CD4-positive, alpha-beta T cell (primary cell): ENCODE results near the gene FOXP3. TPM values are rescaled to one million over a fixed set of nuclear protein-coding genes. Genes with fewer than 3 reads are reported as not detected.

Experiments
- ATAC-seq: fragments of 200-7000 bp; cut with Tn5 transposase; one replicate; pipeline ENCODE4 v1.10.0; 2022; ENCODE audit warnings: mild to moderate bottlenecking; ENCODE audit not compliant: poor library complexity
- CTCF ChIA-PET: fragments of 350-600 bp; sonication (Branson Sonifier 250); formaldehyde crosslinking; loops from one replicate; lab custom pipeline; 2021; ENCODE audit warnings: antibody characterized with exemption, inconsistent platforms; lab: Charles Lee
- POLR2A ChIA-PET: fragments of 350-600 bp; sonication (Branson Sonifier 250); formaldehyde crosslinking; loops from one replicate; lab custom pipeline; 2021; ENCODE audit warnings: antibody characterized with exemption, inconsistent platforms; lab: Charles Lee
- DNase-seq, 14 experiments: peaks; one replicate each; pipeline ENCODE4 v3.0.0-alpha.2; 2013 to 2020; ENCODE audit warnings: mixed read lengths in 2 of 14
- H3K27ac ChIP-seq, 2 donors: one replicate each; pipeline versions ENCODE4 v1.5.1 to v1.7.0; 2013; ENCODE audit warnings: low read length in 2 of 2, low read depth in 1 of 2, mild to moderate bottlenecking in 1 of 2
- H3K27me3 ChIP-seq, 2 experiments: 1 replicate in 1 of 2; 2 replicates in 1 of 2; pipeline versions ENCODE4 v1.6.1 to v1.7.0; 2013; ENCODE audit warnings: low read length in 2 of 2, control low read depth in 1 of 2, mild to moderate bottlenecking in 1 of 2, moderate library complexity in 1 of 2; ENCODE audit not compliant: insufficient read depth in 2 of 2, control insufficient read depth in 1 of 2
- H3K36me3 ChIP-seq: one replicate; pipeline ENCODE4 v1.6.1; 2013; ENCODE audit warnings: low read length, control low read depth; ENCODE audit not compliant: insufficient read depth
- H3K4me1 ChIP-seq: one replicate; pipeline ENCODE4 v1.6.1; 2013; ENCODE audit warnings: low read length, control low read depth; ENCODE audit not compliant: insufficient read depth
- H3K4me3 ChIP-seq: one replicate; pipeline ENCODE4 v1.5.1; 2013; ENCODE audit warnings: mild to moderate bottlenecking, low read length, moderate library complexity
- H3K9me3 ChIP-seq, 2 experiments: 1 replicate in 1 of 2; 2 replicates in 1 of 2; pipeline versions ENCODE4 v1.6.1 to v1.7.0; 2013; ENCODE audit warnings: low read length in 2 of 2, mild to moderate bottlenecking in 2 of 2, control low read depth in 1 of 2, moderate library complexity in 1 of 2; ENCODE audit not compliant: control insufficient read depth in 1 of 2, insufficient read depth in 1 of 2
- H3K27ac Mint-ChIP-seq: one replicate; pipeline ENCODE4 v1.8.0; 2020; ENCODE audit warnings: mixed read lengths
- H3K27me3 Mint-ChIP-seq: one replicate; pipeline ENCODE4 v1.8.0; 2021; ENCODE audit warnings: mixed read lengths
- H3K36me3 Mint-ChIP-seq: one replicate; pipeline ENCODE4 v1.8.0; 2021; ENCODE audit warnings: low read depth, mixed read lengths
- H3K4me1 Mint-ChIP-seq: one replicate; pipeline ENCODE4 v1.8.0; 2021; ENCODE audit warnings: low read depth, mixed read lengths
- H3K4me3 Mint-ChIP-seq: one replicate; pipeline ENCODE4 v1.8.0; 2020; ENCODE audit warnings: mild to moderate bottlenecking, mixed read lengths
- H3K9me3 Mint-ChIP-seq: one replicate; pipeline ENCODE4 v1.8.0; 2020; ENCODE audit warnings: mixed read lengths
- CTCF ChIP-seq: fragments of 200-600 bp; IDR thresholded peaks from one replicate; pipeline ENCODE4 v1.8.0; 2022; ENCODE audit warnings: antibody characterized with exemption, mild to moderate bottlenecking
- intact Hi-C, 2 experiments: fragments of 100-400 bp; cut with DNase I in 1 of 2; cut with micrococcal nuclease in 1 of 2; formaldehyde crosslinking; loops; one replicate each; pipeline versions ENCODE4 v1.15.1 to v1.9.0; 2023 to 2025; cut with DNase I, micrococcal nuclease
- total RNA-seq, 174 experiments: library from RNA in 2 of 174; stranded (reverse) in 2 of 174; gene quantifications; one replicate each; pipeline ENCODE4 v1.2.3 and lab custom pipeline; 2021 to 2026

The FOXP3 gene
- total RNA-seq, 2 experiments from 2014 or later = 3.7 TPM

- TF ChIP-seq CTCF = no peak
- no peaks in the 10 kb centered on the region for H3K27me3 Mint-ChIP-seq
- H3K4me3 Mint-ChIP-seq = peak overlapping the region; percentile 77
- H3K9me3 Mint-ChIP-seq = no peaks in the 10 kb centered on the region
- Histone ChIP-seq H3K27me3 (no peaks in the 10 kb centered on the region), H3K27ac (peak overlapping the region in 1 of 2 donors; percentile 13), H3K9me3 (no peaks in the 10 kb centered on the region), H3K36me3 (no peaks in the 10 kb centered on the region), H3K4me1 (peaks cover 21% of the 10 kb centered on the region), H3K4me3 (peak overlapping the region; percentile 53)
- H3K27ac Mint-ChIP-seq = peak overlapping the region; percentile 87
- ATAC-seq = peak; percentile 64
- intact Hi-C loops = loop anchor here in 1 of 2 experiments (5.0 kb wide), 3 partner anchors 37 to 1393 kb away; partner anchors contain the start of genes PPP1R3F and ZNF81
- H3K4me1 Mint-ChIP-seq = peaks cover 31% of the 10 kb centered on the region
- ChIA-PET POLR2A (interaction anchor here (0.6 kb wide), 1 partner anchor 9 kb away, joined by 3 read pairs; no protein-coding TSS in a partner anchor), CTCF (no interaction called here)
- H3K36me3 Mint-ChIP-seq = peaks cover 4% of the 10 kb centered on the region
- peak; percentile 20 to 73 (median 42) for DNase-seq
Observed at GRCh38 chrX:49230500-49231232, 33.8 kb downstream of the FOXP3 start.

- Mint-ChIP-seq H3K4me3 (no peak overlapping the region), H3K27ac (no peak overlapping the region), H3K4me1 (peaks cover 21% of the 10 kb centered on the region), H3K36me3 (no peaks in the 10 kb centered on the region), H3K9me3 (no peaks in the 10 kb centered on the region), H3K27me3 (no peaks in the 10 kb centered on the region)
- no peaks in the 10 kb centered on the region for H3K36me3 ChIP-seq
- no peak overlapping the region for H3K27ac ChIP-seq
- no peaks in the 10 kb centered on the region for H3K27me3 ChIP-seq
- CTCF ChIA-PET = no interaction called here
- no peaks in the 10 kb centered on the region for H3K9me3 ChIP-seq
- ATAC-seq (no peak), DNase-seq (no peak)
- peaks cover 18% of the 10 kb centered on the region for H3K4me1 ChIP-seq
- no peak for TF ChIP-seq CTCF
- intact Hi-C loops = no loop called here
- H3K4me3 ChIP-seq = no peak overlapping the region
- POLR2A ChIA-PET = no interaction called here
Observed at GRCh38 chrX:49228185-49228584, 36.3 kb downstream of the FOXP3 start.

- H3K9me3 ChIP-seq = no peaks in the 10 kb centered on the region
- peak overlapping the region; percentile 34 for H3K4me3 Mint-ChIP-seq
- no peaks in the 10 kb centered on the region for H3K27me3 Mint-ChIP-seq
- DNase-seq (no peak), ATAC-seq (no peak)
- no peak overlapping the region for H3K27ac ChIP-seq
- TF ChIP-seq CTCF = no peak
- ChIA-PET POLR2A (no interaction called here), CTCF (no interaction called here)
- H3K27me3 ChIP-seq = no peaks in the 10 kb centered on the region
- no peaks in the 10 kb centered on the region for H3K36me3 ChIP-seq
- H3K9me3 Mint-ChIP-seq = no peaks in the 10 kb centered on the region
- peaks cover 21% of the 10 kb centered on the region for H3K4me1 Mint-ChIP-seq
- no peak overlapping the region for H3K4me3 ChIP-seq
- no peaks in the 10 kb centered on the region for H3K36me3 Mint-ChIP-seq
- intact Hi-C loops = no loop called here
- H3K4me1 ChIP-seq = peaks cover 18% of the 10 kb centered on the region
- H3K27ac Mint-ChIP-seq = no peak overlapping the region
Observed at GRCh38 chrX:49227726-49228125, 36.8 kb downstream of the FOXP3 start.
